AG10803 (cell line): ENCODE results near the gene PLXDC1.

Source experiments
- DNase-seq: peaks from one replicate; pipeline ENCODE4 v3.0.0; 2010; ENCODE audit warnings: low read depth
- H3K4me3 ChIP-seq: 2 replicates; pipeline ENCODE4 v1.5.1; 2011; ENCODE audit warnings: mild to moderate bottlenecking, low read length, control low read depth
- CTCF ChIP-seq: conservative IDR thresholded peaks from 2 replicates; pipeline ENCODE4 v1.5.1; 2011; ENCODE audit warnings: mild to moderate bottlenecking, low read length, control low read depth, inconsistent platforms

PLXDC1 gene

GRCh38 chr17:39153599-39154051 lies 2.2 kb upstream of the PLXDC1 start:
- peak; percentile 36 for TF ChIP-seq CTCF
- peak; percentile 87 for DNase-seq
- peak overlapping the region; percentile 94 for H3K4me3 ChIP-seq

GRCh38 chr17:39151943-39152818 lies 744 bp upstream of the PLXDC1 start:
- H3K4me3 ChIP-seq = peak overlapping the region; percentile 94

GRCh38 chr17:39150795-39151149 lies 665 bp downstream of the PLXDC1 start:
- no peak for DNase-seq
- TF ChIP-seq CTCF = no peak
- no peak overlapping the region for H3K4me3 ChIP-seq

More at GRCh38 chr17:39151943-39152818, 744 bp upstream of the PLXDC1 start:
- no peak for DNase-seq
- no peak for TF ChIP-seq CTCF

- TF ChIP-seq CTCF = no peak
- DNase-seq = no peak
- H3K4me3 ChIP-seq = no peak overlapping the region
Measured at GRCh38 chr17:39150104-39150634, 1.3 kb downstream of the PLXDC1 start.

GRCh38 chr17:39147221-39148185 lies 3.9 kb downstream of the PLXDC1 start:
- no peak for TF ChIP-seq CTCF
- no peak overlapping the region for H3K4me3 ChIP-seq
- DNase-seq = no peak

- no peak overlapping the region for H3K4me3 ChIP-seq
- no peak for DNase-seq
- no peak for TF ChIP-seq CTCF
Measured at GRCh38 chr17:39146273-39146672, 5.2 kb downstream of the PLXDC1 start.
